ENCODE results near the gene LRRN3.

Gene LRRN3

GRCh38 chr7:111150709-111151108 is 59.8 kb downstream of the LRRN3 start:
- Histone ChIP-seq H3K23ac (ENCODE audit: low read depth, low read length, poor library complexity) (no peak overlapping the region), H4K91ac (ENCODE audit: low read depth, low read length, poor library complexity) (no peak overlapping the region), H2BK120ac (ENCODE audit: low read depth, low read length) (no peak overlapping the region), H3K14ac (ENCODE audit: low read length) (no peak overlapping the region), H3K36me3 (replicated peaks in 1 of 2; ENCODE audit: control insufficient read depth in 2 of 2, insufficient read depth in 2 of 2, low read length in 2 of 2) (no peaks in the 10 kb centered on the region), H3K9me3 (replicated peaks in 1 of 2; ENCODE audit: control insufficient read depth in 2 of 2, insufficient read depth in 1 of 2, low read depth in 1 of 2, low read length in 2 of 2) (no peaks in the 10 kb centered on the region), H3K9ac (ENCODE audit: low read depth, low read length, poor library complexity) (no peak overlapping the region), H3K4me3 (ENCODE audit: low read length in 2 of 2) (no peak overlapping the region), H3K27me3 (ENCODE audit: control insufficient read depth in 3 of 3, insufficient read depth in 3 of 3, low read depth in 1 of 3, low read length in 3 of 3) (no peaks in the 10 kb centered on the region), H2BK15ac (ENCODE audit: low read length) (no peak overlapping the region), H3K18ac (ENCODE audit: low read length) (no peak overlapping the region), H2AFZ (ENCODE audit: low read length) (no peak overlapping the region), H2AK5ac (ENCODE audit: low read depth, low read length) (no peak overlapping the region), H2BK12ac (ENCODE audit: low read length) (no peak overlapping the region), H4K8ac (ENCODE audit: low read depth, low read length) (no peak overlapping the region), H3K4me1 (ENCODE audit: control insufficient read depth in 2 of 2, insufficient read depth in 1 of 2, low read depth in 1 of 2, low read length in 2 of 2) (peaks cover 2 to 3% of the 10 kb centered on the region in 2 donors), H3K4me2 (ENCODE audit: insufficient read depth, low read length, poor library complexity, severe bottlenecking) (no peak overlapping the region), H3K27ac (replicated peaks; ENCODE audit: low read length) (no peak overlapping the region), H3K79me1 (ENCODE audit: low read depth, low read length) (no peaks in the 10 kb centered on the region), H3K4ac (ENCODE audit: low read length) (no peak overlapping the region), H2BK5ac (ENCODE audit: low read length) (no peak overlapping the region)
- no CpG with 5 or more reads among the region's 1 CpG for WGBS, 2 donors (ENCODE audit: extremely low coverage in 2 of 2, insufficient read length in 2 of 2, insufficient replicate concordance in 1 of 2)
- DNase-seq (ENCODE audit: low spot score), result no peak

DNA sequence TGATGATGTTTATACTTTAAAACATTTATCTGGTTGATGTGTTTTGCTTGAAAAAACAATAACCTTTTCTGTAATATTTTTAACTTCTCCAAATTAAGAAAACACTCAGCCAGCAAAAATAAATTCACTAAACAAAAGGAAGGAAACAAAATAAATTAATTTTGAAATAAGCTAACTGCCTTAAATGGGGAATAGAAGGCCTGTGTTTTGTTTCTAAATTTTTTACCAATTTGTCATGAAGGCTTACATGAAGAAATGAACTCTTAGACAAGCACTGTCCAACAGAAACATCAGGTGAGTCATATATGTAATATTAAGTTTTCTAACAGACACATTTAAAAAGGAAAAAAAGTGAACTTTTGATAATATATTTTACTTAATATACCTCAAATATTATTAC is 68.5 kb downstream of the LRRN3 start:
- Histone ChIP-seq H2AK5ac (ENCODE audit: low read depth, low read length) (no peak overlapping the region), H3K4me2 (ENCODE audit: insufficient read depth, low read length, poor library complexity, severe bottlenecking) (no peak overlapping the region), H3K18ac (ENCODE audit: low read length) (no peak overlapping the region), H3K27me3 (ENCODE audit: control insufficient read depth in 3 of 3, insufficient read depth in 3 of 3, low read depth in 1 of 3, low read length in 3 of 3) (no peaks in the 10 kb centered on the region), H3K4ac (ENCODE audit: low read length) (no peak overlapping the region), H2BK5ac (ENCODE audit: low read length) (no peak overlapping the region), H3K9ac (ENCODE audit: low read depth, low read length, poor library complexity) (no peak overlapping the region), H4K8ac (ENCODE audit: low read depth, low read length) (no peak overlapping the region), H2AFZ (ENCODE audit: low read length) (no peak overlapping the region), H3K36me3 (replicated peaks in 1 of 2; ENCODE audit: control insufficient read depth in 2 of 2, insufficient read depth in 2 of 2, low read length in 2 of 2) (no peaks in the 10 kb centered on the region), H3K23ac (ENCODE audit: low read depth, low read length, poor library complexity) (no peak overlapping the region), H2BK120ac (ENCODE audit: low read depth, low read length) (no peak overlapping the region), H3K79me1 (ENCODE audit: low read depth, low read length) (no peaks in the 10 kb centered on the region), H3K4me3 (ENCODE audit: low read length in 2 of 2) (no peak overlapping the region), H2BK15ac (ENCODE audit: low read length) (no peak overlapping the region), H3K9me3 (replicated peaks in 1 of 2; ENCODE audit: control insufficient read depth in 2 of 2, insufficient read depth in 1 of 2, low read depth in 1 of 2, low read length in 2 of 2) (no peaks in the 10 kb centered on the region), H2BK12ac (ENCODE audit: low read length) (no peak overlapping the region), H4K91ac (ENCODE audit: low read depth, low read length, poor library complexity) (no peak overlapping the region), H3K14ac (ENCODE audit: low read length) (no peak overlapping the region), H3K4me1 (ENCODE audit: control insufficient read depth in 2 of 2, insufficient read depth in 1 of 2, low read depth in 1 of 2, low read length in 2 of 2) (peaks cover 0 to 2% of the 10 kb centered on the region in 2 donors), H3K27ac (replicated peaks; ENCODE audit: low read length) (no peak overlapping the region)
- DNase-seq (ENCODE audit: low spot score), result no peak

DNA sequence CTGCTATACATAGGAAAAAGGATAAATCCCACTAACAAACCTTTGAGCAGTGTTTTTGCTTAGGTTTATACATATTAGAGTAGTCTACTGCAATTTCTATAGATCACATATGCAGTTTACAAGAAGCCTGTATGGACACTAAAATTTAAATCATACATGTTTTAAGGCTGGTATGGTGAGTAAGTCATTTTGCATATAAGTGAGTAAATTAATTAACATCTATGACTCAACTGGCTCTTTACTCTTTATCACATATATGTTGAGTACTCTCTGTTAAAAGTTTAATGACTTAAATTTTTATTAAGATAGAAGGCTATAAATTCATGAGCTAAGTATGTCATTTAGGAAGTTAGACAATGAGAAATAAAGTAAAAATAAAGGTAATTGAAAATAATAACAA is 69.4 kb downstream of the LRRN3 start:
- Histone ChIP-seq H2BK120ac (ENCODE audit: low read depth, low read length) (no peak overlapping the region), H4K8ac (ENCODE audit: low read depth, low read length) (no peak overlapping the region), H3K23ac (ENCODE audit: low read depth, low read length, poor library complexity) (no peak overlapping the region), H2BK5ac (ENCODE audit: low read length) (no peak overlapping the region), H3K4ac (ENCODE audit: low read length) (no peak overlapping the region), H4K91ac (ENCODE audit: low read depth, low read length, poor library complexity) (no peak overlapping the region), H3K4me1 (ENCODE audit: control insufficient read depth in 2 of 2, insufficient read depth in 1 of 2, low read depth in 1 of 2, low read length in 2 of 2) (no peaks in the 10 kb centered on the region), H3K79me1 (ENCODE audit: low read depth, low read length) (no peaks in the 10 kb centered on the region), H2BK12ac (ENCODE audit: low read length) (no peak overlapping the region), H3K14ac (ENCODE audit: low read length) (no peak overlapping the region), H2AFZ (ENCODE audit: low read length) (no peak overlapping the region), H3K36me3 (replicated peaks in 1 of 2; ENCODE audit: control insufficient read depth in 2 of 2, insufficient read depth in 2 of 2, low read length in 2 of 2) (no peaks in the 10 kb centered on the region), H2AK5ac (ENCODE audit: low read depth, low read length) (no peak overlapping the region), H3K9me3 (replicated peaks in 1 of 2; ENCODE audit: control insufficient read depth in 2 of 2, insufficient read depth in 1 of 2, low read depth in 1 of 2, low read length in 2 of 2) (no peaks in the 10 kb centered on the region), H3K9ac (ENCODE audit: low read depth, low read length, poor library complexity) (no peak overlapping the region), H3K4me2 (ENCODE audit: insufficient read depth, low read length, poor library complexity, severe bottlenecking) (no peak overlapping the region), H3K18ac (ENCODE audit: low read length) (no peak overlapping the region), H2BK15ac (ENCODE audit: low read length) (no peak overlapping the region), H3K4me3 (ENCODE audit: low read length in 2 of 2) (no peak overlapping the region), H3K27me3 (ENCODE audit: control insufficient read depth in 3 of 3, insufficient read depth in 3 of 3, low read depth in 1 of 3, low read length in 3 of 3) (no peaks in the 10 kb centered on the region), H3K27ac (replicated peaks; ENCODE audit: low read length) (no peak overlapping the region)
- no peak for DNase-seq (ENCODE audit: low spot score)

DNA sequence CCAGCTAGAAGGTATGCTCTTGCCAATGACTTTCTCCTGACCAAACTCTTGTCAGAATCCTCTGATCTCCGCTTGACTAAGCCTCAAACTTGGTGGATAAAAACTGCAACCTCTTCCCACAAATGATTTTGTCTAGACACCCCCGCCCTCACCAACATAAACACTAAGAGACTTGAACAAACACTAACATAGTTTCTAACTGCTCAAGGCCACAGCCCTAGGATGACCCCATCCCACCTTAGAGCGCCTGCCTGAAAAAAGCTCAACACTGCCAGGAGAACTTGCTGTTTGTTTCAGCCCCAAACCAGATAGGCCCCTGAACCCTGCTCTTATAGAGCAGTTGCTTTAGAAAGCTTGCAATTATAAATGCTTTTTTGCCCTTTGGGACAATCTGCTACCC is 71.8 kb downstream of the LRRN3 start:
- Histone ChIP-seq H3K9ac (ENCODE audit: low read depth, low read length, poor library complexity) (no peak overlapping the region), H3K36me3 (replicated peaks in 1 of 2; ENCODE audit: control insufficient read depth in 2 of 2, insufficient read depth in 2 of 2, low read length in 2 of 2) (no peaks in the 10 kb centered on the region), H3K14ac (ENCODE audit: low read length) (no peak overlapping the region), H3K4ac (ENCODE audit: low read length) (no peak overlapping the region), H2BK15ac (ENCODE audit: low read length) (no peak overlapping the region), H2AFZ (ENCODE audit: low read length) (no peak overlapping the region), H3K18ac (ENCODE audit: low read length) (no peak overlapping the region), H2BK5ac (ENCODE audit: low read length) (no peak overlapping the region), H3K4me3 (ENCODE audit: low read length in 2 of 2) (no peak overlapping the region), H3K23ac (ENCODE audit: low read depth, low read length, poor library complexity) (no peak overlapping the region), H3K27ac (replicated peaks; ENCODE audit: low read length) (no peak overlapping the region), H2AK5ac (ENCODE audit: low read depth, low read length) (no peak overlapping the region), H3K9me3 (replicated peaks in 1 of 2; ENCODE audit: control insufficient read depth in 2 of 2, insufficient read depth in 1 of 2, low read depth in 1 of 2, low read length in 2 of 2) (no peaks in the 10 kb centered on the region), H3K4me1 (ENCODE audit: control insufficient read depth in 2 of 2, insufficient read depth in 1 of 2, low read depth in 1 of 2, low read length in 2 of 2) (no peaks in the 10 kb centered on the region), H3K79me1 (ENCODE audit: low read depth, low read length) (no peaks in the 10 kb centered on the region), H3K4me2 (ENCODE audit: insufficient read depth, low read length, poor library complexity, severe bottlenecking) (no peak overlapping the region), H4K8ac (ENCODE audit: low read depth, low read length) (no peak overlapping the region), H2BK12ac (ENCODE audit: low read length) (no peak overlapping the region), H2BK120ac (ENCODE audit: low read depth, low read length) (no peak overlapping the region), H4K91ac (ENCODE audit: low read depth, low read length, poor library complexity) (no peak overlapping the region), H3K27me3 (ENCODE audit: control insufficient read depth in 3 of 3, insufficient read depth in 3 of 3, low read depth in 1 of 3, low read length in 3 of 3) (no peaks in the 10 kb centered on the region)
- no CpG with 5 or more reads among the region's 3 CpGs for WGBS, 2 donors (ENCODE audit: extremely low coverage in 2 of 2, insufficient read length in 2 of 2, insufficient replicate concordance in 1 of 2)
- no peak for DNase-seq (ENCODE audit: low spot score)
